Spleen (tissue), 11 donors: ENCODE results near the gene RAB4A. TPM values are rescaled to one million over a fixed set of nuclear protein-coding genes. Genes with fewer than 3 reads are reported as not detected.

ENCODE experiments used
- DNase-seq: peaks from one replicate; pipeline ENCODE4 v3.0.0-alpha.2; 2020
- H3K27ac ChIP-seq, 8 donors: fragments of 200-600 bp; sonication (generic) in 7 of 8; 1 replicate in 4 of 8; 2 replicates in 4 of 8; pipeline versions ENCODE4 v1.5.0 to v1.8.0; 2016 to 2021; ENCODE audit warnings: inconsistent platforms in 4 of 8, mild to moderate bottlenecking in 4 of 8, moderate library complexity in 1 of 8
- H3K27me3 ChIP-seq, 7 donors: fragments of 200-600 bp; sonication (generic) in 6 of 7; replicated peaks in 1 of 7; 1 replicate in 4 of 7; 2 replicates in 3 of 7; pipeline versions ENCODE4 v1.5.0 to v1.8.0; 2016 to 2021; ENCODE audit warnings: inconsistent platforms in 3 of 7, mild to moderate bottlenecking in 1 of 7
- H3K36me3 ChIP-seq, 6 donors: fragments of 200-600 bp; sonication (generic) in 5 of 6; 1 replicate in 4 of 6; 2 replicates in 2 of 6; pipeline versions ENCODE4 v1.5.0 to v1.8.0; 2016 to 2021; ENCODE audit warnings: inconsistent platforms in 2 of 6
- H3K4me1 ChIP-seq, 6 donors: fragments of 200-600 bp; sonication (generic) in 5 of 6; 1 replicate in 3 of 6; 2 replicates in 3 of 6; pipeline versions ENCODE4 v1.5.0 to v1.8.0; 2016 to 2021; ENCODE audit warnings: inconsistent platforms in 3 of 6
- H3K4me3 ChIP-seq, 8 donors: fragments of 200-600 bp; sonication (generic) in 7 of 8; 1 replicate in 4 of 8; 2 replicates in 4 of 8; pipeline versions ENCODE4 v1.5.0 to v1.8.0; 2016 to 2021; ENCODE audit warnings: inconsistent platforms in 4 of 8, mild to moderate bottlenecking in 4 of 8, moderate library complexity in 2 of 8
- H3K9me3 ChIP-seq, 8 donors: fragments of 200-600 bp; sonication (generic) in 7 of 8; 1 replicate in 4 of 8; 2 replicates in 4 of 8; pipeline versions ENCODE4 v1.5.0 to v1.8.0; 2016 to 2021; ENCODE audit warnings: inconsistent platforms in 4 of 8
- CTCF ChIP-seq, 11 experiments: fragments of 200-600 bp in 7 of 11; fragments of 450-650 bp in 4 of 11; sonication (generic) in 4 of 11; IDR thresholded peaks in 8 of 11; conservative IDR thresholded peaks in 3 of 11; 1 replicate in 7 of 11; 2 replicates in 4 of 11; pipeline versions ENCODE4 v1.4.0 to v1.8.0; 2016 to 2021; ENCODE audit warnings: antibody characterized with exemption in 11 of 11, inconsistent platforms in 4 of 11, mild to moderate bottlenecking in 1 of 11
- POLR2A ChIP-seq, 3 donors: fragments of 450-650 bp; IDR thresholded peaks; one replicate each; pipeline ENCODE4 v1.5.1; 2017; ENCODE audit warnings: antibody characterized with exemption in 3 of 3, mild to moderate bottlenecking in 1 of 3
- POLR2AphosphoS5 ChIP-seq, 3 donors: sonication (generic); formaldehyde crosslinking; IDR thresholded peaks; one replicate each; pipeline ENCODE4 v1.5.1; 2017; ENCODE audit warnings: antibody characterized with exemption in 3 of 3
- WGBS, 5 donors: extraction: QIAGEN DNeasy Blood & Tissue Kit in 3 of 5; methylation state at CpG; one replicate each; pipeline versions ENCODE4 v1.1.5 to v1.1.7; 2013 to 2018; 5-methylcytosine and 5-hydroxymethylcytosine counted together
- intact Hi-C: fragments of 100-400 bp; cut with DNase I; formaldehyde crosslinking; loops from one replicate; pipeline ENCODE4 v1.15.0; 2023; ENCODE audit warnings: low total_unique reads
- polyA plus RNA-seq, 3 donors: library from polyadenylated mRNA; stranded (reverse); fragments of 200-250 nt; gene quantifications; one replicate each; pipeline ENCODE4 v1.2.1, GENCODE V29; 2013
- total RNA-seq, 7 donors: library from RNA; depleted of rRNA in 3 of 7; stranded (reverse); fragments of >200 nt in 3 of 7; fragmentation: NEBNext Ultra II Directional in 4 of 7; extraction: Animal tissue kit (Norgen Biotek cat#: 25700) in 4 of 7; gene quantifications; one replicate each; pipeline versions ENCODE4 v1.1.0 to v1.2.1, GENCODE V29; 2016 to 2021
- donor health status: healthy with polysubstance abuse.
- donor health status: DM: no; HTN: no; CAD: no; lungs with moderate emphysema.
- donor health status: DM: no; HTN: no; CAD: no.
- donor health status: Bipolar disorder and iron deficiency.
- donor health status: healthy.
- donor health status: DM: no; HTN: no; CAD: no.
- donor health status: DM: yes; HTN: yes; CAD: no.

Gene RAB4A
- total and polyA plus RNA-seq, 10 donors = 19.7 to 49.8 (median 27.0) TPM

GRCh38 chr1:229339520-229339919 is 68.6 kb downstream of the RAB4A start:
- no peak for TF ChIP-seq CTCF (IDR thresholded peaks at IDR 0.05 in 8 of 11, conservative IDR thresholded peaks at IDR 0.05 in 3 of 11)
- no peak for TF ChIP-seq POLR2AphosphoS5 (IDR thresholded peaks at IDR 0.05)
- no peak for TF ChIP-seq POLR2A (IDR thresholded peaks at IDR 0.05)
- DNase-seq = no peak
- intact Hi-C loops = no loop called here
- 82 to 91% (median 89%) methylated on average over 3 of the region's 3 CpGs for WGBS, 5 donors
- Histone ChIP-seq H3K27ac (no peak overlapping the region), H3K36me3 (peaks cover 0 to 14% (median 0%) of the 10 kb centered on the region in 6 donors), H3K9me3 (peaks cover 0 to 5% (median 4%) of the 10 kb centered on the region in 8 donors), H3K4me3 (no peak overlapping the region), H3K27me3 (peaks cover 0 to 6% (median 0%) of the 10 kb centered on the region in 7 donors), H3K4me1 (peaks cover 9 to 69% (median 41%) of the 10 kb centered on the region in 6 donors)

- 78 to 88% (median 88%) methylated on average over 6 of the region's 6 CpGs for WGBS, 5 donors
- no peak for DNase-seq
- Histone ChIP-seq H3K4me1 (peaks cover 9 to 69% (median 41%) of the 10 kb centered on the region in 6 donors), H3K27me3 (peaks cover 0 to 7% (median 0%) of the 10 kb centered on the region in 7 donors), H3K9me3 (no peaks in the 10 kb centered on the region), H3K36me3 (peaks cover 0 to 4% (median 0%) of the 10 kb centered on the region in 6 donors), H3K4me3 (peak overlapping the region in 1 of 8 donors; percentile 98), H3K27ac (no peak overlapping the region)
- intact Hi-C loops = no loop called here
- TF ChIP-seq CTCF (IDR thresholded peaks at IDR 0.05 in 8 of 11, conservative IDR thresholded peaks at IDR 0.05 in 3 of 11) = no peak
- TF ChIP-seq POLR2AphosphoS5 (IDR thresholded peaks at IDR 0.05) = no peak
- TF ChIP-seq POLR2A (IDR thresholded peaks at IDR 0.05) = no peak
Observed at GRCh38 chr1:229340496-229340895, 69.6 kb downstream of the RAB4A start.

- Histone ChIP-seq H3K9me3 (no peaks in the 10 kb centered on the region), H3K27ac (peak overlapping the region; percentile 84 to 97 (median 92)), H3K4me1 (peaks cover 9 to 66% (median 41%) of the 10 kb centered on the region in 6 donors), H3K36me3 (no peaks in the 10 kb centered on the region), H3K27me3 (peaks cover 0 to 19% (median 0%) of the 10 kb centered on the region in 7 donors), H3K4me3 (peak overlapping the region; percentile 86 to 98 (median 94))
- TF ChIP-seq CTCF (IDR thresholded peaks at IDR 0.05 in 8 of 11, conservative IDR thresholded peaks at IDR 0.05 in 3 of 11) (no peak), POLR2AphosphoS5 (IDR thresholded peaks at IDR 0.05) (peak; percentile 82 to 90 (median 89))
- intact Hi-C loops = no loop called here
- DNase-seq = peak; percentile 97
- WGBS, 5 donors = 0 to 2% (median 0%) methylated on average over 25 to 103 of the region's 103 CpGs
Observed at GRCh38 chr1:229341774-229342655, 71.1 kb downstream of the RAB4A start.
